Measurements from ENCODE around the gene DHX58. TPM values are rescaled to one million over a fixed set of nuclear protein-coding genes. Genes with fewer than 3 reads are reported as not detected.

Gene DHX58
- total RNA-seq, 1 donor from 2014 or later, result not detected

DNA sequence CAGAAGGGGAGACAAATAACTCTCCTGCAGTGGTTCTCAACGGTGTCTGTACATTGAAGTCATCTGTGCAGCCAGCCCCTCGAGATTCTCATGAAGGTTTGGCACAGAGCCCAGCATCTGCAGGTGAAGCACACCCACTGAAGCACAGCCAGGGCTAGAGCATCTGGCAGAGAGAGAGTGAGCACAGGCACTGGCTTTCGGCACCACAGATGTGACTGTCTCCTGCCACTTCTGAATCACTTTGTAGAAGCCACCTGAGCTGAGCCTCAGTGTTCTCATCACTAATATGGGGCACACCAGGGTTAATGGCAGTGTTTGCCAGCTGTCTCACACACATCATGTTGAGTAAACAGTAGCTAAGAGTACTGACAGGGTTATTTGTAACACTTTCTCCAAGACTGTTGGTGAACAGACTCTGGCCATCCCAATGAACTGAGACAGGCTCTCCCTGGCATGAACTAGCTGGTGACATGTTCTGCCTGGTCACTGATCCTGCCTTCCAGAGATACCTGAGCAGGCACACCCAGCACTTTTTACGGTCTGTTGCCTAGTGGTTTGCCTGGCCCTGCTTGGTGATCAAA, 21.0 kb upstream of the DHX58 start:
- H3K4me2 ChIP-seq, result no peak overlapping the region
- H3K9me3 ChIP-seq (ENCODE audit: low read depth), result no peaks in the 10 kb centered on the region
- H3K36me3 ChIP-seq, result no peaks in the 10 kb centered on the region
- no peak for TF ChIP-seq EZH2 (IDR thresholded peaks at IDR 0.05)
- TF ChIP-seq, protein P1, sequence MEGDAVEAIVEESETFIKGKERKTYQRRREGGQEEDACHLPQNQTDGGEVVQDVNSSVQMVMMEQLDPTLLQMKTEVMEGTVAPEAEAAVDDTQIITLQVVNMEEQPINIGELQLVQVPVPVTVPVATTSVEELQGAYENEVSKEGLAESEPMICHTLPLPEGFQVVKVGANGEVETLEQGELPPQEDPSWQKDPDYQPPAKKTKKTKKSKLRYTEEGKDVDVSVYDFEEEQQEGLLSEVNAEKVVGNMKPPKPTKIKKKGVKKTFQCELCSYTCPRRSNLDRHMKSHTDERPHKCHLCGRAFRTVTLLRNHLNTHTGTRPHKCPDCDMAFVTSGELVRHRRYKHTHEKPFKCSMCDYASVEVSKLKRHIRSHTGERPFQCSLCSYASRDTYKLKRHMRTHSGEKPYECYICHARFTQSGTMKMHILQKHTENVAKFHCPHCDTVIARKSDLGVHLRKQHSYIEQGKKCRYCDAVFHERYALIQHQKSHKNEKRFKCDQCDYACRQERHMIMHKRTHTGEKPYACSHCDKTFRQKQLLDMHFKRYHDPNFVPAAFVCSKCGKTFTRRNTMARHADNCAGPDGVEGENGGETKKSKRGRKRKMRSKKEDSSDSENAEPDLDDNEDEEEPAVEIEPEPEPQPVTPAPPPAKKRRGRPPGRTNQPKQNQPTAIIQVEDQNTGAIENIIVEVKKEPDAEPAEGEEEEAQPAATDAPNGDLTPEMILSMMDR (IDR thresholded peaks at IDR 0.05), result no peak
- TF ChIP-seq EZH2phosphoT487 (IDR thresholded peaks at IDR 0.05), result no peak
- Mint-ChIP-seq H3K27ac (no peak overlapping the region), H3K4me3 (no peak overlapping the region), H3K36me3 (peaks cover 13% of the 10 kb centered on the region), H3K27me3 (ENCODE audit: insufficient read depth, low read depth) (peaks cover 8% of the 10 kb centered on the region), H3K9me3 (no peaks in the 10 kb centered on the region), H3K4me1 (peaks cover 14% of the 10 kb centered on the region)
- no peak overlapping the region for H2AFZ ChIP-seq (replicated peaks)
- no peaks in the 10 kb centered on the region for H3K4me1 ChIP-seq
- no peak for DNase-seq (ENCODE audit: low spot score)
- H3K27ac ChIP-seq, result no peak overlapping the region
- no peaks in the 10 kb centered on the region for H3K27me3 ChIP-seq
- H4K20me1 ChIP-seq (ENCODE audit: low read depth), result peaks cover 52% of the 10 kb centered on the region
- H3K79me2 ChIP-seq (ENCODE audit: low read depth), result peaks cover 34% of the 10 kb centered on the region
- H3K4me3 ChIP-seq, result no peak overlapping the region
- H3K9ac ChIP-seq, result no peak overlapping the region
- H3F3A ChIP-seq (ENCODE audit: low read depth), result no peaks in the 10 kb centered on the region

DNA sequence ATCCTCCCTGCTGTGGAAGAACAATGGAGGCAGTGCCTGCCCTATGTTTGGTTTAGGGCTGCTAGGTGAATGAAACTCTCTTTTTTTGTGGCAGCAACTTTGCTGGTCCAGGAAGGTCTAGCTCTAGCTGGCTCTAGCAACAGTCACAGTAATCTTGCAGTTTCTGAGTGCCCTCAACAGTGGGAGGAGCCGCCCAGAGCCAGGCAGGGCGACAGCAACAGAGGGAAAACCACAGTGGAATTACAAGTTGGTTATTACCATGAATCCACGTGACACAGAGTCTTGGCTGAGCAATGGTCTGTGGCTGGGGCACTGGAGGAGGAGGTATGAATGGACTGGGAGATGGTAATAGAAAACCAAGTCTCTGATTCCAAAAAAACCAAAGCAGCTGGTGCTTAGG, 20.4 kb upstream of the DHX58 start:
- Mint-ChIP-seq H3K4me1 (peaks cover 14% of the 10 kb centered on the region), H3K9me3 (no peaks in the 10 kb centered on the region), H3K27ac (no peak overlapping the region), H3K27me3 (ENCODE audit: insufficient read depth, low read depth) (peaks cover 8% of the 10 kb centered on the region), H3K4me3 (no peak overlapping the region), H3K36me3 (peaks cover 18% of the 10 kb centered on the region)
- DNase-seq (ENCODE audit: low spot score), result no peak
- Histone ChIP-seq H3K4me1 (no peaks in the 10 kb centered on the region), H3K79me2 (ENCODE audit: low read depth) (peaks cover 29% of the 10 kb centered on the region), H2AFZ (replicated peaks) (no peak overlapping the region), H3K9ac (no peak overlapping the region), H3K36me3 (no peaks in the 10 kb centered on the region), H3K9me3 (ENCODE audit: low read depth) (no peaks in the 10 kb centered on the region), H3K27ac (no peak overlapping the region), H4K20me1 (ENCODE audit: low read depth) (peaks cover 46% of the 10 kb centered on the region), H3F3A (ENCODE audit: low read depth) (no peaks in the 10 kb centered on the region), H3K27me3 (no peaks in the 10 kb centered on the region), H3K4me2 (no peak overlapping the region), H3K4me3 (no peak overlapping the region)
- TF ChIP-seq EZH2 (IDR thresholded peaks at IDR 0.05) (no peak), EZH2phosphoT487 (IDR thresholded peaks at IDR 0.05) (no peak)
- TF ChIP-seq, protein P1 (IDR thresholded peaks at IDR 0.05), result no peak

DNA sequence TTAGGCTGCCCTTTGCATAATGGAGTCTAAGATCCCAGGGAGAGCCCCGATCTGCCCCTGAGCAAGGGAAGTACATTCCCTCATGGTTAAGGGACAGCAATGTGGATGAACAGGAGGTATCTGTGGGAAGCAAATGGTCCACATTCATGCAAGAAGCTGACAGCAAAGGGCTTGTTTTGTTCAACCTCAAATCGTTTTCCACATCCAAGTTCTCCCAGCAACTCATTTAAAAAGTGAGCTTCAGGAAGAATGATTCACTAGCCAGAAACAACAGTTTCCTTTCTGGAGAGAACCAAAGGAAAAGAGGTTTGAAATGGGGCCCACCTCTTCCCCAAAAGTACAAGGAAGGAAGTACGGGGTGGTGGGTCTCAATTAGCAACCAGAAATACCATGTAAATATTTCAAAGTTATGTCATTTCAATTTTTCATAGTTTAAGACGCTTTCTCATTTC, 19.5 kb upstream of the DHX58 start:
- H3K4me2 ChIP-seq, result no peak overlapping the region
- H3K79me2 ChIP-seq (ENCODE audit: low read depth), result peaks cover 22% of the 10 kb centered on the region
- H2AFZ ChIP-seq (replicated peaks), result no peak overlapping the region
- no peak for DNase-seq (ENCODE audit: low spot score)
- peaks cover 14% of the 10 kb centered on the region for H3K4me1 Mint-ChIP-seq
- no peak overlapping the region for H3K9ac ChIP-seq
- H4K20me1 ChIP-seq (ENCODE audit: low read depth), result peaks cover 46% of the 10 kb centered on the region
- H3K27ac ChIP-seq, result no peak overlapping the region
- H3F3A ChIP-seq (ENCODE audit: low read depth), result no peaks in the 10 kb centered on the region
- H3K9me3 ChIP-seq (ENCODE audit: low read depth), result no peaks in the 10 kb centered on the region
- TF ChIP-seq EZH2phosphoT487 (IDR thresholded peaks at IDR 0.05), result no peak
- TF ChIP-seq, protein P1 (IDR thresholded peaks at IDR 0.05), result no peak
- no peak for TF ChIP-seq EZH2 (IDR thresholded peaks at IDR 0.05)
- H3K36me3 ChIP-seq, result peaks cover 2% of the 10 kb centered on the region
- H3K36me3 Mint-ChIP-seq, result peaks cover 18% of the 10 kb centered on the region
- H3K4me1 ChIP-seq, result no peaks in the 10 kb centered on the region
- no peaks in the 10 kb centered on the region for H3K27me3 ChIP-seq
- H3K27me3 Mint-ChIP-seq (ENCODE audit: insufficient read depth, low read depth), result peaks cover 8% of the 10 kb centered on the region
- no peaks in the 10 kb centered on the region for H3K9me3 Mint-ChIP-seq
- no peak overlapping the region for H3K27ac Mint-ChIP-seq
- H3K4me3 Mint-ChIP-seq, result no peak overlapping the region
- H3K4me3 ChIP-seq, result no peak overlapping the region

Measured in neural progenitor cell (in vitro differentiated cells).